ENCODE results near the gene CTTNBP2NL. TPM values are rescaled to one million over a fixed set of nuclear protein-coding genes. Genes with fewer than 3 reads are reported as not detected.

CTTNBP2NL gene
- total and polyA plus RNA-seq, 2 of the 4 experiments (the other 2 are of a cell fraction), result 12.4 to 22.0 TPM

GRCh38 chr1:112431038-112431437, 35.0 kb downstream of the CTTNBP2NL start:
- CTCF ChIA-PET, result no interaction called here
- in situ Hi-C loops (cut with MboI; ENCODE audit: low sequenced_read_pairs), result no loop called here
- no peak overlapping the region for H4K91ac ChIP-seq (ENCODE audit: insufficient read depth, low read depth, low read length)

More at GRCh38 chr1:112431038-112431437, 35.0 kb downstream of the CTTNBP2NL start:
- peaks cover 27 to 41% of the 10 kb centered on the region in 2 experiments for H3K79me1 ChIP-seq (ENCODE audit: low read depth in 1 of 2, low read length in 2 of 2)
- peaks cover 4% of the 10 kb centered on the region; the same call in 1 of the 2 replicates for H4K20me1 ChIP-seq (ENCODE audit: insufficient read depth, low read length)
- H3K18ac ChIP-seq (ENCODE audit: low read depth, low read length), result no peak overlapping the region
- H3K4me1 ChIP-seq (ENCODE audit: control insufficient read depth, insufficient read depth, low read length), result no peaks in the 10 kb centered on the region
- H3K14ac ChIP-seq (replicated peaks; ENCODE audit: low read depth, low read length), result no peak overlapping the region
- no peak for TF ChIP-seq BHLHE40 (IDR thresholded peaks at IDR 0.05; ENCODE audit: low read depth, low read length)
- TF ChIP-seq CEBPB (IDR thresholded peaks at IDR 0.05; ENCODE audit: low read depth, low read length), result no peak
- no peak for TF ChIP-seq MXI1 (IDR thresholded peaks at IDR 0.05; ENCODE audit: borderline replicate concordance, low read depth, low read length)
- TF ChIP-seq RCOR1 (IDR thresholded peaks at IDR 0.05; ENCODE audit: insufficient replicate concordance, low read length), result no peak
- no peak for TF ChIP-seq NFE2L2 (IDR thresholded peaks at IDR 0.05; ENCODE audit: low read depth, low read length)
- no peak for TF ChIP-seq RAD21 (IDR thresholded peaks at IDR 0.05; ENCODE audit: low read length)
- TF ChIP-seq CHD1 (IDR thresholded peaks at IDR 0.05; ENCODE audit: low read depth, low read length), result no peak
- no peak for TF ChIP-seq MAZ (IDR thresholded peaks at IDR 0.05; ENCODE audit: borderline replicate concordance, low read depth, low read length)
- TF ChIP-seq ELK1 (IDR thresholded peaks at IDR 0.05; ENCODE audit: borderline replicate concordance, low read depth, low read length), result no peak
- no peak for TF ChIP-seq SMC3 (IDR thresholded peaks at IDR 0.05; ENCODE audit: low read depth, low read length)
- no peak for TF ChIP-seq POLR2A (IDR thresholded peaks at IDR 0.05; ENCODE audit: low read depth, low read length)
- no peak for TF ChIP-seq MAFK (IDR thresholded peaks at IDR 0.05; ENCODE audit: low read depth, low read length)
- TF ChIP-seq CTCF (conservative IDR thresholded peaks at IDR 0.05; ENCODE audit: low read depth, low read length), result no peak
- TF ChIP-seq USF2 (IDR thresholded peaks at IDR 0.05; ENCODE audit: low read depth, low read length), result no peak
- no peak for TF ChIP-seq FOS (IDR thresholded peaks at IDR 0.05; ENCODE audit: low read depth, low read length)
- no peak for TF ChIP-seq RFX5 (IDR thresholded peaks at IDR 0.05; ENCODE audit: low read depth, low read length)
- BruUV-seq (replicated peaks), result no TSS peak
- no peak overlapping the region for H3K4ac ChIP-seq (ENCODE audit: low read depth, low read length)
- H2BK15ac ChIP-seq (ENCODE audit: low read depth, low read length), result no peak overlapping the region
- H3K56ac ChIP-seq (ENCODE audit: extremely low read depth, insufficient read depth, low read length), result no peak overlapping the region
- no peak for DNase-seq
- no peak overlapping the region for H4K5ac ChIP-seq (ENCODE audit: low read depth, low read length)
- no peak for ATAC-seq (ENCODE audit: low read depth)
- H2AK5ac ChIP-seq (ENCODE audit: low read depth, low read length), result no peak overlapping the region
- H4K8ac ChIP-seq (ENCODE audit: low read depth in 2 of 2, low read length in 2 of 2), result no peak overlapping the region
- no peak overlapping the region for H2AK9ac ChIP-seq (replicated peaks; ENCODE audit: low read depth, low read length, poor library complexity)
- no peak overlapping the region for H2AFZ ChIP-seq (replicated peaks; ENCODE audit: low read length, poor library complexity)
- no peak overlapping the region for H3K9ac ChIP-seq (ENCODE audit: low read depth, low read length)
- peak overlapping the region; percentile 26 for H2BK5ac ChIP-seq (ENCODE audit: low read depth, low read length, poor library complexity, severe bottlenecking)
- H3K4me2 ChIP-seq (ENCODE audit: low read depth, low read length), result no peak overlapping the region
- no peaks in the 10 kb centered on the region for H3K27me3 ChIP-seq (ENCODE audit: control insufficient read depth, insufficient read depth, low read length)
- H3K23ac ChIP-seq (ENCODE audit: low read depth, low read length), result no peak overlapping the region
- intact Hi-C loops (cut with micrococcal nuclease) (no loop called here), dilution Hi-C loops (cut with HindIII; ENCODE audit: low sequenced_read_pairs, unreplicated experiment) (no loop called here)
- no peak overlapping the region for H3K4me3 ChIP-seq (ENCODE audit: insufficient read depth, low read depth, low read length)
- H2BK20ac ChIP-seq (ENCODE audit: low read depth, low read length), result no peak overlapping the region
- no peak overlapping the region for H3K27ac ChIP-seq (ENCODE audit: insufficient read depth, low read length)
- no CpG with 5 or more reads among the region's 1 CpG for WGBS, 2 experiments (ENCODE audit: extremely low coverage in 2 of 2, insufficient read length in 1 of 2)
- peaks cover 11% of the 10 kb centered on the region for H3K36me3 ChIP-seq (ENCODE audit: control insufficient read depth, insufficient read depth, low read length)
- no peaks in the 10 kb centered on the region for H3K9me3 ChIP-seq (ENCODE audit: control insufficient read depth, insufficient read depth, low read length)
- POLR2A ChIA-PET (ENCODE audit: unreplicated experiment), result no interaction called here
- 0 out of 2 replicates have a peak, but pooled peaks cover 4% of the 10 kb centered on the region for H3K9me1 ChIP-seq (ENCODE audit: insufficient read depth, low read length)
- no peak overlapping the region for H2BK120ac ChIP-seq (ENCODE audit: low read depth, low read length)
